Heart left ventricle (tissue), 13 donors: Measurements from ENCODE around the gene ABCA13.

Experiments used
- POLR2A ChIP-seq, 2 donors: fragments of 450-650 bp; IDR thresholded peaks; one replicate each; pipeline ENCODE4 v1.6.1; 2017; ENCODE audit warnings: antibody characterized with exemption in 2 of 2, mild to moderate bottlenecking in 2 of 2, moderate library complexity in 2 of 2
- TF ChIP-seq, protein P1 (sequence below), 12 donors: fragments of 200-600 bp; sonication (generic) in 4 of 12; IDR thresholded peaks; one replicate each; pipeline versions ENCODE4 v1.5.0 to v1.8.0; 2018 to 2022; ENCODE audit warnings: antibody characterized with exemption in 12 of 12, mild to moderate bottlenecking in 5 of 12
- donor health status: ischemic (EF 13 %, LVEDD 7.1; RV severe dilation, severe dysfunction).
- donor health status: DM: no; HTN: yes; CAD: no.
- donor health status: DM: no; HTN: no; CAD: no.
- donor health status: ischemic (EF 25% LVEDD 6.9; RV normal size, moderate dysfunction).
- donor health status: ischemic (EF 25% LVEDD 5.7; RV mildly dilated, moderate dysfunction).
- donor health status: ischemic (EF 35%, LVEDD 5.7; RV mildly dilated, moderate dysfunction).
- donor health status: nonischemic (EF 11% LVEDD 7.7; RV severe dilation, severe dysfunction).
- donor health status: DM: yes; HTN: yes; CAD: no.
- donor health status: PGD.
- donor health status: ischemic (EF 29% LVEDD 5.4; RV normal size, mild dysfunction).
- donor health status: nonischemic (EF 23%, LVEDD 6.1; RV moderate dilation, normal function).

DNA sequence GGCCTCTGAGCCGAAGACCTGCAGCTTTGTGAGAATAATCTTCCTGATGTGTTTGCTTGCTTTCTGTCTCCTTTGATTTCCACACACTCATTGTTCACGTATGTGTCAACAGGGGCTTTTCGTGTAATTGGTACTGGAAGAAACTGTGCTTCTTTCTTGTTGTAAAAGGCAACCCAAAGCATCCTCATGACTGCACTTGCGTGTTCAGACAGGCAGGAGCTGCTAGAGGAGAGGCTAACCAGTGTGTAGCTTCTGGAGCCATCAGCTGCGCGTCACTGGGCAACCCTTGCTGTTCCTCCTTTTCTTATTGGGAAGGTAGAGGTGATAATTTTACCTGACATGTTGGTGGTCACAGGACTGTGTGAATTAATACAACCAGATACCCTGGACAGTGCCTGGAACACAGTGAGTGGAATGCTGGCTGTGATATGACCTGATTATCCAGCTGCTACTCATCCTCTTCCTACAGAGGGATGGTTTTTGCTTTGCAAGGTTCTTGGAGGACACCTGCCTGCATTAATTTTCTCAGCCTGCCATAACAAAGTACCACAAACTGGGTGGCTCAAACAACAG, 213.0 kb downstream of the ABCA13 start:
- TF ChIP-seq, protein P1, sequence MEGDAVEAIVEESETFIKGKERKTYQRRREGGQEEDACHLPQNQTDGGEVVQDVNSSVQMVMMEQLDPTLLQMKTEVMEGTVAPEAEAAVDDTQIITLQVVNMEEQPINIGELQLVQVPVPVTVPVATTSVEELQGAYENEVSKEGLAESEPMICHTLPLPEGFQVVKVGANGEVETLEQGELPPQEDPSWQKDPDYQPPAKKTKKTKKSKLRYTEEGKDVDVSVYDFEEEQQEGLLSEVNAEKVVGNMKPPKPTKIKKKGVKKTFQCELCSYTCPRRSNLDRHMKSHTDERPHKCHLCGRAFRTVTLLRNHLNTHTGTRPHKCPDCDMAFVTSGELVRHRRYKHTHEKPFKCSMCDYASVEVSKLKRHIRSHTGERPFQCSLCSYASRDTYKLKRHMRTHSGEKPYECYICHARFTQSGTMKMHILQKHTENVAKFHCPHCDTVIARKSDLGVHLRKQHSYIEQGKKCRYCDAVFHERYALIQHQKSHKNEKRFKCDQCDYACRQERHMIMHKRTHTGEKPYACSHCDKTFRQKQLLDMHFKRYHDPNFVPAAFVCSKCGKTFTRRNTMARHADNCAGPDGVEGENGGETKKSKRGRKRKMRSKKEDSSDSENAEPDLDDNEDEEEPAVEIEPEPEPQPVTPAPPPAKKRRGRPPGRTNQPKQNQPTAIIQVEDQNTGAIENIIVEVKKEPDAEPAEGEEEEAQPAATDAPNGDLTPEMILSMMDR (IDR thresholded peaks at IDR 0.05), result no peak
- no peak for TF ChIP-seq POLR2A (IDR thresholded peaks at IDR 0.05)
